Keratinocyte (primary cell): ENCODE measurements around the gene NPIPA5. TPM values are rescaled to one million over a fixed set of nuclear protein-coding genes. Genes with fewer than 3 reads are reported as not detected.
"Not testable (repeated sequence)": the region's sequence is repeated elsewhere in the genome, so short reads cannot be mapped to it uniquely, and the experiment has no call there.

Source experiments
- DNase-seq: peaks from one replicate; pipeline ENCODE4 v3.0.0-alpha.2; 2011; ENCODE audit warnings: low read depth, missing footprints, low spot score
- FAIRE-seq: peaks from 2 replicates; lab custom pipeline; 2011; peaks lifted over from hg19 to GRCh38; lab: Jason Lieb, UNC
- H2AFZ ChIP-seq: 2 replicates; pipeline ENCODE4 v1.6.0; 2012; ENCODE audit warnings: low read length, control low read depth, inconsistent platforms; ENCODE audit not compliant: control insufficient read depth
- H3K27ac ChIP-seq: 2 replicates; pipeline ENCODE4 v1.5.1; 2011; ENCODE audit warnings: low read length; ENCODE audit not compliant: control insufficient read depth, insufficient read depth
- H3K27me3 ChIP-seq: 3 replicates; pipeline ENCODE4 v1.6.0; 2011; ENCODE audit warnings: low read length; ENCODE audit not compliant: control insufficient read depth, insufficient read depth; ENCODE audit errors: extremely low read depth
- H3K36me3 ChIP-seq, 2 experiments: 2 replicates in 1 of 2; 3 replicates in 1 of 2; pipeline ENCODE4 v1.5.1; 2011; ENCODE audit warnings: low read length in 2 of 2, mild to moderate bottlenecking in 1 of 2; ENCODE audit not compliant: control insufficient read depth in 2 of 2, insufficient read depth in 2 of 2; ENCODE audit errors: extremely low read depth in 1 of 2
- H3K4me1 ChIP-seq: 3 replicates; pipeline ENCODE4 v1.5.1; 2011; ENCODE audit warnings: low read length; ENCODE audit not compliant: control insufficient read depth, insufficient read depth; ENCODE audit errors: extremely low read depth
- H3K4me2 ChIP-seq: 3 replicates; pipeline ENCODE4 v1.6.0; 2011; ENCODE audit warnings: low read depth, low read length; ENCODE audit not compliant: control insufficient read depth, insufficient read depth; ENCODE audit errors: extremely low read depth
- H3K4me3 ChIP-seq, 3 experiments: fragments of 200-600 bp in 1 of 3; sonication (generic) in 1 of 3; 2 replicates in 2 of 3; 3 replicates in 1 of 3; pipeline ENCODE4 v1.5.1; 2011 to 2016; ENCODE audit warnings: low read length in 3 of 3, mild to moderate bottlenecking in 3 of 3, control low read depth in 2 of 3, inconsistent platforms in 1 of 3, low read depth in 1 of 3, mixed read lengths in 1 of 3, mixed run types in 1 of 3, moderate library complexity in 1 of 3; ENCODE audit not compliant: control insufficient read depth in 2 of 3, insufficient read depth in 2 of 3; ENCODE audit errors: extremely low read depth in 1 of 3
- H3K79me2 ChIP-seq: 2 replicates; pipeline ENCODE4 v1.6.0; 2012; ENCODE audit warnings: low read length; ENCODE audit not compliant: control insufficient read depth, insufficient read depth
- H3K9ac ChIP-seq: 3 replicates; pipeline ENCODE4 v1.6.0; 2011; ENCODE audit warnings: low read length; ENCODE audit not compliant: control insufficient read depth, insufficient read depth; ENCODE audit errors: extremely low read depth
- H3K9me1 ChIP-seq: 3 replicates; pipeline ENCODE4 v1.6.0; 2011; ENCODE audit warnings: low read length; ENCODE audit not compliant: control insufficient read depth, insufficient read depth; ENCODE audit errors: extremely low read depth
- H3K9me3 ChIP-seq: 2 replicates; pipeline ENCODE4 v1.5.1; 2012; ENCODE audit warnings: low read depth, low read length; ENCODE audit not compliant: control insufficient read depth
- H4K20me1 ChIP-seq: 3 replicates; pipeline ENCODE4 v1.6.0; 2011; ENCODE audit warnings: low read length; ENCODE audit not compliant: control insufficient read depth, insufficient read depth; ENCODE audit errors: extremely low read depth
- dilution Hi-C: fragments of 300-500 bp; cut with MboI; formaldehyde crosslinking; loops from one replicate; pipeline ENCODE4 v1.7.0; 2020; ENCODE audit warnings: low sequenced_read_pairs; ENCODE audit not compliant: extremely low pct_ligation_motif_present
- polyA plus RNA-seq, 5 experiments: library from polyadenylated mRNA; depleted of rRNA in 3 of 5; stranded (reverse) in 3 of 5; stranded (forward) in 1 of 5; unstranded in 1 of 5; fragments of >200 nt; gene quantifications; 1 replicate in 1 of 5; 2 replicates in 3 of 5; 3 replicates in 1 of 5; pipeline versions ENCODE4 v1.2.1 to v1.2.3, GENCODE V29; 2011 to 2012; ENCODE audit warnings: missing spikeins in 2 of 5, low read depth in 1 of 5, low replicate concordance in 1 of 5

NPIPA5 gene
- polyA plus RNA-seq, 1 donor (not counting 4 experiments of a cell fraction or from before 2014, with no cell fraction given) = 9.4 TPM

DNA sequence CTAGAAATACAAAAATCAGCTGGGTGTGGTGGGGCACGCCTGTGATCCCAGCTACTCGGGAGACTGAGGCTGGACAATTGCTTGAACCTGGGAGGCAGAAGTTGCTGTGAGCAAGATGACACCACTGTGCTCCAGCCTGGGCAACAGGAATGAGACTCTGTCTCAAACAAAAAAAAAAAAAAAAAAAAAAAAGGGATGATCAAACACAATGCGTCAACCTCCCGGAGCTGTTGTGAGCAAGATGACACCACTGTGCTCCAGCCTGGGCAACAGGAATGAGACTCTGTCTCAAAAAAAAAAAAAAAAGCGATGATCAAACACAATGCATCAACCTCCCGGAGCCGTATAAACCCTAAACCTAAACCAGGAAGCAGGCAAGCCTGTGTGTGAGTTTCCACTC, 20.6 kb downstream of the NPIPA5 start:
- H3K27me3 ChIP-seq, DNase-seq, H3K9me3 ChIP-seq, H3K9me1 ChIP-seq, H4K20me1 ChIP-seq, H3K4me2 ChIP-seq, H3K4me1 ChIP-seq, FAIRE-seq, H3K4me3 ChIP-seq, H3K27ac ChIP-seq, H3K9ac ChIP-seq, dilution Hi-C loops, H3K36me3 ChIP-seq, H3K79me2 ChIP-seq, H2AFZ ChIP-seq: not testable (repeated sequence)

DNA sequence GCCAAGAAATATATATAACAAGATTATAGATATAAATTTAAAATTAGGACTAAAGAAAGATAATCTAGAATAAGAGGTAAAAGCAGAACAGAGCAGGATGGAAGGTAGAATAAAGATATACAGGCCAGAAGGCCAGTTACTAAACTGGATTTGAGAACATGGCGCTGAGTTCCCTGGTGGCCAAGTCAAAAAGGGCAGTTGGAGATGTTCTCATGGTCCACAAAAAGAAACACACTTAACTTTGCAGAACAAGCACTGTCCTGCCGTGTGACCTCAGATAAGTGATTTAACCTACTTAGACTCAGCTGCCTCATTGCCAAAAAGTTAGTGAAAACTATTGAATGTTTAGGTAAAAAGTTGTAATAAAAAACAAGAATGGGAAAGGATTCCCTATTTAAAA, 23.2 kb downstream of the NPIPA5 start:
- H3K4me1 ChIP-seq, H3K79me2 ChIP-seq, H3K27ac ChIP-seq, H4K20me1 ChIP-seq, H3K9ac ChIP-seq, H3K27me3 ChIP-seq, DNase-seq, H3K9me3 ChIP-seq, H3K4me2 ChIP-seq, H3K9me1 ChIP-seq, H3K36me3 ChIP-seq, H2AFZ ChIP-seq, FAIRE-seq, dilution Hi-C loops, H3K4me3 ChIP-seq: not testable (repeated sequence)

DNA sequence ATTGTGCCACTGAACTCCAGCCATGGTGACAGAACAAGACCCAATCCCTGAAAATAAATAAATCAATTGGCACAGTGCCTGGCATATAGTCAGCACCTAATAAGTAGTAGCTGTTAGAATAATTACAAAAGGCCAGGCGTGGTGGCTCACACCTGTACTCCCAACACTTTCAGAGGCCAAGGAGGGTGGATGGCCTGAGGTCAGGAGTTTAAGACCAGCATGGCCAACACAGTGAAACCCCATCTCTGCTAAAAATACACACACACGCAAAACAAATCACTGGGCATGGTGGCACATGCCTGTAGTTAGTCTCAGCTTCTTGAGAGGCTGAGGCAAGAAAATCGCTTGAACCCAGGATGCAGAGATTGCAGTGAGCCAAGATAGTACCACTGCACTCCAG, 25.2 kb downstream of the NPIPA5 start:
- H3K79me2 ChIP-seq, H3K36me3 ChIP-seq, H3K9me1 ChIP-seq, H3K4me1 ChIP-seq, H3K9ac ChIP-seq, DNase-seq, H3K9me3 ChIP-seq, FAIRE-seq, H3K4me2 ChIP-seq, dilution Hi-C loops, H3K27ac ChIP-seq, H3K4me3 ChIP-seq, H2AFZ ChIP-seq, H4K20me1 ChIP-seq, H3K27me3 ChIP-seq: not testable (repeated sequence)

DNA sequence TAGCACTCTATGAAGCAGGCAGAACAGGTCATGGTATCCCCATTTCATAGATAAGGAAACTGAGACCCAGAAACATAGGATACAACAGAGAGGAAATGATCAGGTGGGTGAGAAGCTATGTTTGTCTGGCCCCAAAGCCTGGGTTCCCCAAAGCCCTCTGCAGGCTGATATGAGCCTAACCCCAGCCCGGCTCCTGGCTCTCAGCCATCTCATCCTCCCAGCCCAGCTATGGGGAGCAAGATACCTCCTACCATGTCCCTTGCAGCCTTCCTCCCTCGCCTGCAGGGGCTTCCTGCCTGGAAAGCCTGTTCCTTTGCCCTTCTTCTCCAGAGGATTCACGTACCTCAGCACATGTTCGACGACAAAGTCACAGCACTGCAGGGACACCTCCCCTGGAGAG, 26.3 kb downstream of the NPIPA5 start:
- H3K79me2 ChIP-seq, FAIRE-seq, H3K9ac ChIP-seq, H3K9me3 ChIP-seq, DNase-seq, H3K4me2 ChIP-seq, H4K20me1 ChIP-seq, H3K27me3 ChIP-seq, H3K4me1 ChIP-seq, H3K27ac ChIP-seq, H3K4me3 ChIP-seq, dilution Hi-C loops, H3K9me1 ChIP-seq, H2AFZ ChIP-seq, H3K36me3 ChIP-seq: not testable (repeated sequence)

DNA sequence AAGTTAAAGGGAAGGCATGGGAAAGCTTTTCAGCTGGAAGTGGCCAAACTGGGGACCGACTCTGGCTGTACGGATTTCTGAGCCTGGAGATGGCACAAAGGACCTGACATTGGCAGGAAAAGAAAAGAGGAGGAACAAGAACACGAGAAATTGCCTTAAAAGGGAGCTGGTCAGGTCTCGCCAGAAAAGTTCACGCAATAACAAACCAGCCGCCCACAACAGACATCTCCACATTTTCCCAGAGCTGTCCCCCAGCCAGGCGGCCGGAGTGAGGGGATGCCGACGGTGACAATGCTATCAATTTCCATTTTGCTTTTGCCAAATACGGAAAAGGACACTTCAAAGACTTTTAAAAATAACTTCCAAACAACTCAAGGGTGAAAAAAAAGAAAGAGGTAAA, 26.8 kb downstream of the NPIPA5 start:
- not testable (repeated sequence) for H2AFZ ChIP-seq, H3K27ac ChIP-seq

More for the DNA sequence above, 26.8 kb downstream of the NPIPA5 start:
- H3K4me2 ChIP-seq, H3K4me1 ChIP-seq, FAIRE-seq, H3K9me3 ChIP-seq, DNase-seq, H3K79me2 ChIP-seq, H4K20me1 ChIP-seq, dilution Hi-C loops, H3K36me3 ChIP-seq, H3K4me3 ChIP-seq, H3K27me3 ChIP-seq, H3K9me1 ChIP-seq, H3K9ac ChIP-seq: not testable (repeated sequence)
